Ramos (cell line): ENCODE data around the gene MAN1B1.

ENCODE experiments used
- in situ Hi-C: fragments of 300-500 bp; cut with MboI; formaldehyde crosslinking; loops from one replicate; pipeline ENCODE4 v1.14.3; 2022; ENCODE audit warnings: low sequenced_read_pairs; ENCODE audit not compliant: unreplicated experiment

Gene MAN1B1

GRCh38 chr9:137107312-137107921 lies 20.6 kb downstream of the MAN1B1 start:
- in situ Hi-C loops: no loop called here

- in situ Hi-C loops: no loop called here
Observed at GRCh38 chr9:137107982-137108381, 21.2 kb downstream of the MAN1B1 start.

- in situ Hi-C loops: no loop called here
Observed at GRCh38 chr9:137108608-137109249, 21.9 kb downstream of the MAN1B1 start.

GRCh38 chr9:137109250-137110146 lies 22.7 kb downstream of the MAN1B1 start:
- in situ Hi-C loops: no loop called here

- in situ Hi-C loops: no loop called here
Observed at GRCh38 chr9:137110147-137110910, 23.5 kb downstream of the MAN1B1 start.

GRCh38 chr9:137110911-137111787 lies 24.4 kb downstream of the MAN1B1 start:
- in situ Hi-C loops: no loop called here

GRCh38 chr9:137111788-137112563 lies 25.2 kb downstream of the MAN1B1 start:
- in situ Hi-C loops: no loop called here

- in situ Hi-C loops: no loop called here
Observed at GRCh38 chr9:137112564-137113384, 26.0 kb downstream of the MAN1B1 start.

- in situ Hi-C loops: no loop called here
Observed at GRCh38 chr9:137113385-137114159, 26.8 kb downstream of the MAN1B1 start.

- in situ Hi-C loops: no loop called here
Observed at GRCh38 chr9:137114220-137114612, 27.4 kb downstream of the MAN1B1 start.

GRCh38 chr9:137114613-137115393 lies 28.0 kb downstream of the MAN1B1 start, which contains the start of gene DPP7:
TSS of gene DPP7 (minus strand) at chr9:137114733. CDS start at chr9:137114713, 20 bp downstream.
- in situ Hi-C loops: no loop called here

GRCh38 chr9:137115394-137116026 lies 28.7 kb downstream of the MAN1B1 start:
- in situ Hi-C loops: no loop called here

GRCh38 chr9:137116027-137116507 lies 29.3 kb downstream of the MAN1B1 start:
- in situ Hi-C loops: no loop called here

- in situ Hi-C loops: no loop called here
Observed at GRCh38 chr9:137116728-137117127, 29.9 kb downstream of the MAN1B1 start.

GRCh38 chr9:137117269-137117731 lies 30.5 kb downstream of the MAN1B1 start:
- in situ Hi-C loops: no loop called here
